ENCODE measurements around the gene ALB.

DNA sequence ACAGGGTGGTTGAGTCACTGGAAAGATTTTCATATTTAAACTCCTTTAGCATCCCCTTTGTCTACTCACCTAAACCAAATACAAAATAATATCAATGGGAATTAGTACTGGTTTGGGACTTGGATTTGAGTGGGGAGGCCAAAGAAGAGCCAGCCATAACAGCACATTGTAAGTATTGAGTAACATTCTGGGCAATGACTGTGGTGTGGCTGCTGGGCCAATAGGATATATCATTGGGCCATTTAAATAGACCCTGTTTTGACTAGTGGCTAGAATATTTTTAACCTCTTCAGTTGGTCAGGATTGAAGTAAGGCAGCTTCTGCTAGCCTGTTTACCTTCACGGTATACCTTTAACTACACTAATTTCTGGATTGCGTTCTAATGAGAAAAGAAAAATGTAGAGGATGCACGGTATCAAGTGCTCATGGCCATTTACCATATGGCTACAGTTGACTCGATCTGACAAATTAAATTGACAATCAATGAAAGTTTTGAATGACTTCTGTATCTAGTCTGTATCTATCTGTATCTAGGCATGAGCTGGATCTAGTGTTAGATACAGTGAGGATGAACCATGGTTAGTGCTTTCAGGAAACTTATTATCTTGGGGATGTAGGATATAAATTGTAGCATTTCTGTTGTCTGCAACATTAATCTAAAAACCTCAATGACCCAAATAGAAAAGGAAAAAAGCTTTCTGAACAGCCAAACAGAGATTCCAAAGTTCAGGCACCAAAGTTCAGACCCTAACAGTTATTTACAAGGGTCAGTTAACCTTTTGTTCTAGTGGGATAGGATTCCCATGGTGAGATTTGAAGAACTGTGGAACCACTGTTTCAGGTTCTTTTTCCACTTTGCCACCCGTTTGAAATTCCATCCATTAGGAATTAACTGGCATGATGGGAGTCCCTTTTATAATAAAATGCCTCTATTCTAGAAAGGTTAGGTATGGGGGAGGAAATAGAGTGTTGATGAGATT, 6.8 kb upstream of the ALB start:
- TF ChIP-seq POLR2A (IDR thresholded peaks at IDR 0.05): no peak
- TF ChIP-seq, protein P1, sequence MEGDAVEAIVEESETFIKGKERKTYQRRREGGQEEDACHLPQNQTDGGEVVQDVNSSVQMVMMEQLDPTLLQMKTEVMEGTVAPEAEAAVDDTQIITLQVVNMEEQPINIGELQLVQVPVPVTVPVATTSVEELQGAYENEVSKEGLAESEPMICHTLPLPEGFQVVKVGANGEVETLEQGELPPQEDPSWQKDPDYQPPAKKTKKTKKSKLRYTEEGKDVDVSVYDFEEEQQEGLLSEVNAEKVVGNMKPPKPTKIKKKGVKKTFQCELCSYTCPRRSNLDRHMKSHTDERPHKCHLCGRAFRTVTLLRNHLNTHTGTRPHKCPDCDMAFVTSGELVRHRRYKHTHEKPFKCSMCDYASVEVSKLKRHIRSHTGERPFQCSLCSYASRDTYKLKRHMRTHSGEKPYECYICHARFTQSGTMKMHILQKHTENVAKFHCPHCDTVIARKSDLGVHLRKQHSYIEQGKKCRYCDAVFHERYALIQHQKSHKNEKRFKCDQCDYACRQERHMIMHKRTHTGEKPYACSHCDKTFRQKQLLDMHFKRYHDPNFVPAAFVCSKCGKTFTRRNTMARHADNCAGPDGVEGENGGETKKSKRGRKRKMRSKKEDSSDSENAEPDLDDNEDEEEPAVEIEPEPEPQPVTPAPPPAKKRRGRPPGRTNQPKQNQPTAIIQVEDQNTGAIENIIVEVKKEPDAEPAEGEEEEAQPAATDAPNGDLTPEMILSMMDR (IDR thresholded peaks at IDR 0.05): no peak
- TF ChIP-seq POLR2AphosphoS5 (IDR thresholded peaks at IDR 0.05): no peak
- TF ChIP-seq EP300 (IDR thresholded peaks at IDR 0.05): no peak
